ENCODE data around the gene UCP3.

Gene UCP3

GRCh38 chr11:73976451-73977151 is 32.3 kb downstream of the UCP3 start:
- DNase-seq, result no peak

- no peak for DNase-seq
Measured at GRCh38 chr11:73975479-73975757, 33.5 kb downstream of the UCP3 start.

GRCh38 chr11:73974604-73975478 is 34.0 kb downstream of the UCP3 start:
- DNase-seq, result no peak

GRCh38 chr11:73972620-73973449 is 36.0 kb downstream of the UCP3 start:
- DNase-seq, result no peak

- no peak for DNase-seq
Measured at GRCh38 chr11:73972187-73972586, 36.7 kb downstream of the UCP3 start.

- DNase-seq, result no peak
Measured at GRCh38 chr11:73971175-73971719, 37.6 kb downstream of the UCP3 start.

GRCh38 chr11:73969991-73970800 is 38.7 kb downstream of the UCP3 start:
- no peak for DNase-seq

GRCh38 chr11:73969091-73969490 is 39.8 kb downstream of the UCP3 start:
- no peak for DNase-seq

- DNase-seq, result no peak
Measured at GRCh38 chr11:73968356-73968966, 40.4 kb downstream of the UCP3 start.

GRCh38 chr11:73965764-73966121 is 43.1 kb downstream of the UCP3 start:
- no peak for DNase-seq

GRCh38 chr11:73965076-73965763 is 43.7 kb downstream of the UCP3 start:
- no peak for DNase-seq

- no peak for DNase-seq
Measured at GRCh38 chr11:73963861-73964260, 45.0 kb downstream of the UCP3 start.

- DNase-seq, result no peak
Measured at GRCh38 chr11:73962101-73962705, 46.7 kb downstream of the UCP3 start.

GRCh38 chr11:73961321-73961720 is 47.6 kb downstream of the UCP3 start:
- no peak for DNase-seq

- DNase-seq, result no peak
Measured at GRCh38 chr11:73958521-73959141, 50.3 kb downstream of the UCP3 start.

GRCh38 chr11:73957654-73958361 is 51.1 kb downstream of the UCP3 start:
- no peak for DNase-seq

- no peak for DNase-seq
Measured at GRCh38 chr11:73956876-73957653, 51.8 kb downstream of the UCP3 start.

GRCh38 chr11:73951797-73952196 is 57.1 kb downstream of the UCP3 start:
- DNase-seq, result peak; percentile 74
